ENCODE measurements around the gene SAFB2.

The SAFB2 gene

DNA sequence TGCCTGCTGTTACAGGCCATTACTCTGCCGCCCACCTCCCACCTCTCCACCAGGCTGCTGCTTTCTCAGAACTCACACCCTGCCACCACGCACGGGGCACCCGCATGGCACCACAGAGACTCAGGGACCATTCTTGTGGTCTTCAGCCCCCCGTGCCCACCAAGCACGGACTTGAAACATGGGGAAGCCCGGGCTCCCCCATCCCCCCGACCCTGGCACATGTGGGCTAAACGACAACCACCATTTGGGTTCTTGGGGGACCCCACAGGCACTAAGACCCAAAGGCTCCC lies 31.8 kb downstream of the SAFB2 start:
- no peak overlapping the region for H3K4me3 ChIP-seq (replicated peaks; ENCODE audit: low read depth, low read length)
- TF ChIP-seq, protein P1, sequence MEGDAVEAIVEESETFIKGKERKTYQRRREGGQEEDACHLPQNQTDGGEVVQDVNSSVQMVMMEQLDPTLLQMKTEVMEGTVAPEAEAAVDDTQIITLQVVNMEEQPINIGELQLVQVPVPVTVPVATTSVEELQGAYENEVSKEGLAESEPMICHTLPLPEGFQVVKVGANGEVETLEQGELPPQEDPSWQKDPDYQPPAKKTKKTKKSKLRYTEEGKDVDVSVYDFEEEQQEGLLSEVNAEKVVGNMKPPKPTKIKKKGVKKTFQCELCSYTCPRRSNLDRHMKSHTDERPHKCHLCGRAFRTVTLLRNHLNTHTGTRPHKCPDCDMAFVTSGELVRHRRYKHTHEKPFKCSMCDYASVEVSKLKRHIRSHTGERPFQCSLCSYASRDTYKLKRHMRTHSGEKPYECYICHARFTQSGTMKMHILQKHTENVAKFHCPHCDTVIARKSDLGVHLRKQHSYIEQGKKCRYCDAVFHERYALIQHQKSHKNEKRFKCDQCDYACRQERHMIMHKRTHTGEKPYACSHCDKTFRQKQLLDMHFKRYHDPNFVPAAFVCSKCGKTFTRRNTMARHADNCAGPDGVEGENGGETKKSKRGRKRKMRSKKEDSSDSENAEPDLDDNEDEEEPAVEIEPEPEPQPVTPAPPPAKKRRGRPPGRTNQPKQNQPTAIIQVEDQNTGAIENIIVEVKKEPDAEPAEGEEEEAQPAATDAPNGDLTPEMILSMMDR (IDR thresholded peaks at IDR 0.05; ENCODE audit: low read depth, low read length, missing control alignments): no peak
- no peak for DNase-seq (ENCODE audit: extremely low read depth, low read depth)

DNA sequence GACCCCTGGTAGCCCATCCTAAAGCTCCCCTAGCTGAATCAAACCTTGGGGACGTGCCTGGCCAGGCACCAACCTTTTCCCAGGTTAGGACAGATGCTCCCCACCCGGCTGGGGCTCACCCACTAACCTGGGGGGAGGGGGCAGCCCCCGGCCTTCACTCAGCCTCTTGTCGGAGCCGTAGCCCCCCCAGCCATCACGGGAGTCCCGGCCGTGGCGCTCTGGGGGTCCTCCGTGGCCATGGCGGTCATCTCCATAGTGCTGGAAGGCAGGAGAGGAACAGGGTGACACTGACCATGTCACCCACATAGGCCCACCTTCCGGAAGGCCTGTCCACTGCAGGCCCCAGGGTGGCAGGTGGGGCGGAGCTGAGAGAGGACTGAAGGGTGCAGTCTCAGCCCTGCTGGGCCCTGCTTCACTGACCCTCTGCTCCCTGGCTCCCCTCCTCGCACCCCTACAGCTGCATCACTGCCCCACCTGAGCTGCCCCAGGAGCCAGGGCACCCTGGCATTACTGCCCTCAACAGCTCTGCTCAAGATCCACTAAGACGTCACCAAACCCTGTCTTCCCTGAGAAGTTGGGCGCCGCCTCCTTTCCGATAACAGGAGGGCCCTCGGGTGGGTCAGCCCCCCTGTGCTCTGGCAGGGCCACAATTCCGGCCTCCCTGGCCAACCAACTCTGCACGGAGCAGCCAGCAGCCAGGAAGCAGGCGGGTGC lies 32.3 kb downstream of the SAFB2 start:
- TF ChIP-seq, protein P1 (IDR thresholded peaks at IDR 0.05; ENCODE audit: low read depth, low read length, missing control alignments): no peak
- H3K4me3 ChIP-seq (replicated peaks; ENCODE audit: low read depth, low read length): no peak overlapping the region
- no peak for DNase-seq (ENCODE audit: extremely low read depth, low read depth)

DNA sequence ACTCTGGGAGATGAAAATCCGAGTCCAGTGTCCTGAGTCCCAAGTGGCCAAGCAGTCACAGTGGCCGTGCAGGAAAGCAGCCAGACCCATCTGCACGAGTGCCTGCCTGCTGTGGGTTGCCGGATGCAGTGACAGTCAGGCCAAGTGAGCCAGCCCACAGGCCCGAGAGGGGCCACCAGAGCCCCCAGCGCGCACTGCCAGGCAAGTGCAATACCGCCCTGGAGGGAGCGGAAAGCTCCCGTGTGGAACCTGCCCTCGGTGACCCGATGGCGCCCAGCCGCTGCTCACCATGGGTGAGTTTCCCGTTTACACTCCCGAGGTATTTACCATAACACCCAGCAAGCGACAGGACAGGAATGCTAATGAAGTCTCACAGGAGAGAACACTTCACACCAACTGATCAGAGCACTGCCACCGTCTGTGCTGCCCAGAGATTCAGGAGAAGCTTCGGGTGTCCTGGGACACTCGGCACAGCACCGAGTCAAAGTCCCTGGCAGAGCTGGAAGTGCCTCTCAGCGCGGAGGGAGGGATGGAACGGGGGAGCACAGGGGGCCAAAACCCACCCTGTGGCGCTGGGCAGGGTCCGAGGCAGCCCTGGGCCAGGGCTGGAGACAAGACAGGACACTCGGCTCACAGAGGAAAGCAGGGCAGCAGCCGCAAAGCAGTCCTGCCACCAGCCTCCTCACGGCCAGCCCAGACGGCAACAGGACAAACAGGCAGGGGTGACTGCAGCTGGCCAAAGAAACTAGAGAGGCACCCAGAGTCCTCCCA lies 33.5 kb downstream of the SAFB2 start:
- TF ChIP-seq, protein P1 (IDR thresholded peaks at IDR 0.05; ENCODE audit: low read depth, low read length, missing control alignments): no peak
- DNase-seq (ENCODE audit: extremely low read depth, low read depth): no peak
- H3K4me3 ChIP-seq (replicated peaks; ENCODE audit: low read depth, low read length): no peak overlapping the region

DNA sequence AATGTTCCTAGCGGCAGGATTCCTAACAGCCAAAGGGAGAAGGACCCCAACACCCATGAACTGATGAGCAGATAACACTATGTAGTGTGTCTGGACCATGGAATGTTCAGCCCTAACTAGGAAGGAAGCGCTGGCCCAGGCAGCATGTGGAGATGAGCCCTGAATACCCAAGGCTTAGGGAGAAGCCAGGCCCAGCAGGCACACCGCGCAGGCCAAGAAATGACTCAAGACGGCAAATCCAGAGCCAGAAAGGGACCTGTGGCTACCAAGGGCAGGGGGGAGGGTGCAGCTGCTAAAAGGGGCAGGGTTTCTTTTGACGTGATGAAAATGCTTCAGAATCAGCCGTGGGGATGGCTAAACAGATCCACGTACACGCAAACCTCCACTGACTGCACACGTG lies 34.1 kb downstream of the SAFB2 start:
- TF ChIP-seq, protein P1 (IDR thresholded peaks at IDR 0.05; ENCODE audit: low read depth, low read length, missing control alignments): no peak
- no peak overlapping the region for H3K4me3 ChIP-seq (replicated peaks; ENCODE audit: low read depth, low read length)
- no peak for DNase-seq (ENCODE audit: extremely low read depth, low read depth)

DNA sequence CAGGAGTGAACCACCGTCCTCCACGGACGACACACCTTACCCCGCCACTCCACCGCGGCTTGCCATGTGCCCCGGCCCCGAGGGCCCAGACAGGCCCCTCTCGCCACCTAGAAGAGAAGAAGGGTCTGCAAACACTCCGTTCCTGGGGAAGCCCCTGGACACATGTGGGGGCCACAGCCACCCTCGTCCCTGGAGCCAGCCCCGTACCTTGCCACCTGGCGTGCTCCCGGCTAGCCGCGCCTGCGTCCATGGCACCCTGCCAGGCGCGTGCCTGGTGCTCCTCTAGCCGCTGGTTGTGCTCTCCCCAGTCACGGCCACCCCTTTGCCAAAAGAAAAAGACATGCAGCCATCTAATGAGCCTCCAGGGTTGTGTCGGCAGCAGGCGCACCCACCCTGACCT lies 34.9 kb downstream of the SAFB2 start:
- TF ChIP-seq, protein P1 (IDR thresholded peaks at IDR 0.05; ENCODE audit: low read depth, low read length, missing control alignments): no peak
- DNase-seq (ENCODE audit: extremely low read depth, low read depth): no peak
- H3K4me3 ChIP-seq (replicated peaks; ENCODE audit: low read depth, low read length): no peak overlapping the region

DNA sequence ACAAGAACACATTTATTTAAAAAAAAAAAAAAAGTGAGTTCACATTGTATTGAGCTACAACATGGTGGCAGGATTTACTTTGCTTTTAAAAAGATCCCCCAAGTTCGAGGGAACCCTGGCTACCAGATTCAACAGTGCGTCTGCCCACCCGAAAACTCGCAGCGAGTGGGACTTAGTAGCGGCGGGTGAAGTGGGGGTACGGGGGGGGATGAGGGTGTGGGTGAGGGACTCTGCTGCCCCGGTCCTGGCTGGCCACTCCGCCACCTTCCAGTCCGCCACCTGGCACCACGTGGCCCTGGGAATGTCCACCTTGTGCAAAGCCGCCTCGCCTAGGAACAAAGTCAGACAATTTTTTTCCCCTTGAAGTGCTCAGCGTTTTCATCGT lies 35.5 kb downstream of the SAFB2 start:
- no peak overlapping the region for H3K4me3 ChIP-seq (replicated peaks; ENCODE audit: low read depth, low read length)
- TF ChIP-seq, protein P1 (IDR thresholded peaks at IDR 0.05; ENCODE audit: low read depth, low read length, missing control alignments): no peak

More for the DNA sequence above, 35.5 kb downstream of the SAFB2 start:
- no peak for DNase-seq (ENCODE audit: extremely low read depth, low read depth)

All from HFF-Myc (cell line).